22Rv1 (cell line): ENCODE results near the gene ZFP37.
"Not testable (repeated sequence)": the region's sequence is repeated elsewhere in the genome, so short reads cannot be mapped to it uniquely, and the experiment has no call there.

ENCODE experiments used
- ZFX ChIP-seq: fragments of 450-650 bp; IDR thresholded peaks from 2 replicates; pipeline ENCODE4 v1.6.1; 2017; ENCODE audit warnings: antibody characterized with exemption, borderline replicate concordance
- TF ChIP-seq, protein P1 (sequence below): fragments of 450-650 bp; IDR thresholded peaks from 2 replicates; pipeline ENCODE4 v1.5.1; 2017; ENCODE audit warnings: mild to moderate bottlenecking

DNA sequence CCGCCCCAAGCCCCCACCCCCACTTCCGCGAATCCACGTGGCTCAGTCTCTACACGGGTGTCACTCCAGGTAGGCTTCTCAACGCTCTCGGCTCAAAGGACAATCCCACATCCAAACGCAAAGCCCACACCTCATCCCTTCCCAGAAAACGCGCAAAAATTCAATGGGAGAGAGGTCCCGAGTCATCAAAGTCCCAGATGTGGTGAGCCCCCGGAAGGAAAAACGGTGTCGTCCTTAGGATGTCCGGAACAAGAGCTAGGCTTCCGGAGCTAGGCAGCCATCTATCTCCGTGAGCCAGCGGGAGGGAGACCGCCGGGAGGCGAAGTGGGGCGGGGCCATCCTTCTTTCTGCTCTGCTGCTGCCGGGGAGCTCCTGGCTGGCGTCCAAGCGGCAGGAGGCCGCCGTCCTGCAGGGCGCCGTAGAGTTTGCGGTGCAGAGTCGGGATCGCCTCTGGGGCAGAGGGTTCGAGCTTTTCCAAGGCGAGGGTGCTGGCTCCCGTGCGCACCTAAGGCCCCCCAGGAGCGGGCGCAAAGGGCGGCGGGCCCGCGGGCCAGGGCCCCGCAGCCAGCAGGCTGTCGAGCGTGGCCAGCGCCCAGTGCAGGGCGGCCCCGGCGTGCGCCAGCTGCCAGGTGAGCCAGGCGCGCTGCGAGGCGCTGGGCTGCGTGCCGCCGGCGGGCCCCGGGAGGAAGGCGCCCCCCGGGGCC is 3.2 kb upstream of the ZFP37 start:
- TF ChIP-seq, protein P1, sequence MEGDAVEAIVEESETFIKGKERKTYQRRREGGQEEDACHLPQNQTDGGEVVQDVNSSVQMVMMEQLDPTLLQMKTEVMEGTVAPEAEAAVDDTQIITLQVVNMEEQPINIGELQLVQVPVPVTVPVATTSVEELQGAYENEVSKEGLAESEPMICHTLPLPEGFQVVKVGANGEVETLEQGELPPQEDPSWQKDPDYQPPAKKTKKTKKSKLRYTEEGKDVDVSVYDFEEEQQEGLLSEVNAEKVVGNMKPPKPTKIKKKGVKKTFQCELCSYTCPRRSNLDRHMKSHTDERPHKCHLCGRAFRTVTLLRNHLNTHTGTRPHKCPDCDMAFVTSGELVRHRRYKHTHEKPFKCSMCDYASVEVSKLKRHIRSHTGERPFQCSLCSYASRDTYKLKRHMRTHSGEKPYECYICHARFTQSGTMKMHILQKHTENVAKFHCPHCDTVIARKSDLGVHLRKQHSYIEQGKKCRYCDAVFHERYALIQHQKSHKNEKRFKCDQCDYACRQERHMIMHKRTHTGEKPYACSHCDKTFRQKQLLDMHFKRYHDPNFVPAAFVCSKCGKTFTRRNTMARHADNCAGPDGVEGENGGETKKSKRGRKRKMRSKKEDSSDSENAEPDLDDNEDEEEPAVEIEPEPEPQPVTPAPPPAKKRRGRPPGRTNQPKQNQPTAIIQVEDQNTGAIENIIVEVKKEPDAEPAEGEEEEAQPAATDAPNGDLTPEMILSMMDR, result not testable (repeated sequence)
- TF ChIP-seq ZFX, result not testable (repeated sequence)
